Globus pallidus (tissue), 1 donor: ENCODE results near the gene SRGAP1.

ENCODE experiments used
- DNase-seq: peaks from one replicate; pipeline ENCODE4 v3.0.0-alpha.2; 2015; ENCODE audit warnings: low spot score

The SRGAP1 gene

GRCh38 chr12:63907561-63907960 lies 63.1 kb downstream of the SRGAP1 start:
- no peak for DNase-seq

- DNase-seq, result no peak
These were observed 65.2 kb downstream of the SRGAP1 start for GRCh38 chr12:63909746-63910145.

GRCh38 chr12:63911341-63911740 lies 66.8 kb downstream of the SRGAP1 start:
- DNase-seq, result no peak

- DNase-seq, result no peak
These were observed 68.2 kb downstream of the SRGAP1 start for GRCh38 chr12:63912651-63913050.

GRCh38 chr12:63913929-63914328 lies 69.4 kb downstream of the SRGAP1 start:
- DNase-seq, result no peak

- DNase-seq, result no peak
These were observed 70.8 kb downstream of the SRGAP1 start for GRCh38 chr12:63915105-63915800.

GRCh38 chr12:63916561-63917476 lies 72.3 kb downstream of the SRGAP1 start:
- DNase-seq, result no peak

- DNase-seq, result no peak
These were observed 73.0 kb downstream of the SRGAP1 start for GRCh38 chr12:63917477-63917862.

- DNase-seq, result no peak
These were observed 73.6 kb downstream of the SRGAP1 start for GRCh38 chr12:63917864-63918799.

- DNase-seq, result no peak
These were observed 74.3 kb downstream of the SRGAP1 start for GRCh38 chr12:63918800-63919300.

- no peak for DNase-seq
These were observed 75.3 kb downstream of the SRGAP1 start for GRCh38 chr12:63919756-63920155.

GRCh38 chr12:63921157-63921556 lies 76.7 kb downstream of the SRGAP1 start:
- no peak for DNase-seq

GRCh38 chr12:63922474-63922873 lies 78.0 kb downstream of the SRGAP1 start:
- no peak for DNase-seq

GRCh38 chr12:63924781-63925180 lies 80.3 kb downstream of the SRGAP1 start:
- DNase-seq, result no peak

GRCh38 chr12:63927511-63927910 lies 83.0 kb downstream of the SRGAP1 start:
- DNase-seq, result no peak

- no peak for DNase-seq
These were observed 83.8 kb downstream of the SRGAP1 start for GRCh38 chr12:63928305-63928704.

GRCh38 chr12:63929426-63929825 lies 84.9 kb downstream of the SRGAP1 start:
- no peak for DNase-seq

GRCh38 chr12:63930971-63931370 lies 86.5 kb downstream of the SRGAP1 start:
- no peak for DNase-seq

GRCh38 chr12:63931703-63932102 lies 87.2 kb downstream of the SRGAP1 start:
- no peak for DNase-seq

- no peak for DNase-seq
These were observed 90.4 kb downstream of the SRGAP1 start for GRCh38 chr12:63934936-63935335.

- DNase-seq, result no peak
These were observed 90.9 kb downstream of the SRGAP1 start for GRCh38 chr12:63935361-63935760.
